ENCODE measurements around the gene OR6N1.

Gene OR6N1

GRCh38 chr1:158771950-158772866 is at the start of gene OR6N1:
Gene OR6N1, minus strand, starts transcription at chr1:158772195. Its CDS starts 5,513 bp downstream, at chr1:158766682.
- DNase-seq (ENCODE audit: low read depth) = no peak

DNA sequence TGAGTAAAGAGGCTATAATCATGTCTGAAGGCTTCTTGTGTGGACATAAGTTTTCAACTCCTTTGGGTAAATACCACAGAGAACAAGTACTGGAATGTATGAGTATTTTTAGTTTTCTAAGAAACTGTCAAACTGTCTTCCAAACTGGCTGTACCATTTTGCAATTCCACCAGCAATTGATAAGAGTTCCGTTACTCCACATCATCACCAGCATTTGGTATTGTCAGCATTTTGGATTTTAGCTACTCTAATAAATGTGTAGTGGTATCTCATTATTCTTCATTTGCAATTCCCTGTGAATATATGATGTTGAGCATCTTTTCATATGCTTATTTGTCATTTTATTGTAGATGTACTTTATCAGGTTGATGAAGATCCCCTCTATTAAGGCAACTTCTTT is 49.7 kb upstream of the OR6N1 start:
- DNase-seq (ENCODE audit: low read depth) = no peak

GRCh38 chr1:158819461-158820443 is 47.8 kb upstream of the OR6N1 start:
- DNase-seq (ENCODE audit: low read depth) = no peak

GRCh38 chr1:158818975-158819431 is 47.0 kb upstream of the OR6N1 start:
- no peak for DNase-seq (ENCODE audit: low read depth)

- DNase-seq (ENCODE audit: low read depth) = no peak
Observed at GRCh38 chr1:158818560-158818959, 46.6 kb upstream of the OR6N1 start.

DNA sequence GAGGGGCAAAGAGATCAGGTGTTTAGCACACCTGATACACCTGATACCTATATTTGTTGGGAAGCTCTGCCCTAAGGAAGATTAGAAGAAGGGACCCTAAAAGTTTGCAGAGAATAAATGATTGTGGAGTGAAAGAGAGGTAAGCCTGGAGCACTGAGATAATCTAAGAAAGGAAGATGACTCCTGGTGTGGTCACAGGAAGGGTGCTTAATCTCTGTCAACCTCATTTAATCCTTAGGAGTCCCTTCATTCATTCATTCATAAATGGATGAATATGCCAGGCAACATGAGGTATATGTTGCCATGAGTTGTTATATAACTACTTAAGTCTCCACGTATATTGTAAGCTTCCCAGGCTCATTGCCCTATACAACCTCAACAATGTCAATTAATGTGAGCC is 43.0 kb upstream of the OR6N1 start:
- no peak for DNase-seq (ENCODE audit: low read depth)

- no peak for DNase-seq (ENCODE audit: low read depth)
Observed at GRCh38 chr1:158813164-158813563, 41.2 kb upstream of the OR6N1 start.

DNA sequence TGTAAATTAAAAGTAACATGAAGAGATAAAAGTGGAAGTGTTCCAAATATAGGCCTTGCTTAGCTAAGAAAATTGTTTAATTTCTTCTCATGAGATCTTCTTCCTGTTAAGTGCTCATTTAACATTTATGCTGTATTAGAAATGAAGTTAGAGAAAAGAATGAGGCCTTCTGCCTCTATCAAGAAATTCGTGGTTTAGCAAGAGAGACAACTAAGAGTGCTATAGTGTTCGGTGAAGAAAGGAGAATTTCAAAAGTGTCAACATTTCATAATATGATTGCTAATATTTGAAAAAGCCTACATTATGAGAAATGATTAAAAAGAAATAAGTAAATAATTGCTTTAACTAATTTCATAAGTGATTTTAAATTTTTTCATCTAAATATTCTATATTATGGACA is 40.3 kb upstream of the OR6N1 start:
- no peak for DNase-seq (ENCODE audit: low read depth)

- DNase-seq (ENCODE audit: low read depth) = no peak
Observed at GRCh38 chr1:158810311-158810710, 38.3 kb upstream of the OR6N1 start.

DNA sequence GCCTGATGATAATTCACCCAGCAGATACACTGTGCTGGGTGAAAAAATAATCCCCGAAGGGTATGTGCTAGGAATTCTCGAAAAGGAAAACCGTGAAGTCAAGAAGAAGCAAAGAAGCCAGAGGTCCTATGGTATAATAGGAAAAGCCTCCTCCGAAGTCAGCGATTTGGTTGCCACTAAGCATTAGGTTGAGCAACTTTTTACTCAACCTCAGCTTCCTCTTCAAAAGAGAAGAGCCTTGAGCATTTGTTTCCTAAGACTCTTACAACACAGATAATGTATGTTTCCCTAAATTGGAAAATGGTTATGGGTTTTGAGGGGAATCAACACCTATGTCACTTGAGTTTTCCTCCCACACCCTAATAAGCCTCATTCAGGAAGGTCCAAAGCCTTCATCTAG is 37.9 kb upstream of the OR6N1 start:
- no peak for DNase-seq (ENCODE audit: low read depth)

DNA sequence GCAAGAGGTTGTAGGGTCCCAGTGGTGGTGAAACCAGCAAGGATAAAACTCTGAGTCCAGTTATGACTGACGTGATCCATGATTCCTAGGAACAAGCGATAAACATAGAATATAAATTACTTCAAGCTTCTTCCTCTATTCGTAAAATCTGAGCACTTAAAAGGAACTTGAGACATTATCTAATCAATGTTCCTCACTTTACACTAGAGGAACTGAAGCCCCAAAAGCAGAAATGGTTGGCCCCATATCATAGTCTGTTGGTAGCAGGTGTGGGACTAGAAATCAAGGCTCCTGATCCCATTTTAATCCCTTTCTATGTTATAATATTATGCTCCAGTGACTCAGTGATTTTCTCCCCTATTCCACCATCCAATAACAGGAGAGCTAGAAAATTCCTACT is 37.3 kb upstream of the OR6N1 start:
- DNase-seq (ENCODE audit: low read depth) = no peak

DNA sequence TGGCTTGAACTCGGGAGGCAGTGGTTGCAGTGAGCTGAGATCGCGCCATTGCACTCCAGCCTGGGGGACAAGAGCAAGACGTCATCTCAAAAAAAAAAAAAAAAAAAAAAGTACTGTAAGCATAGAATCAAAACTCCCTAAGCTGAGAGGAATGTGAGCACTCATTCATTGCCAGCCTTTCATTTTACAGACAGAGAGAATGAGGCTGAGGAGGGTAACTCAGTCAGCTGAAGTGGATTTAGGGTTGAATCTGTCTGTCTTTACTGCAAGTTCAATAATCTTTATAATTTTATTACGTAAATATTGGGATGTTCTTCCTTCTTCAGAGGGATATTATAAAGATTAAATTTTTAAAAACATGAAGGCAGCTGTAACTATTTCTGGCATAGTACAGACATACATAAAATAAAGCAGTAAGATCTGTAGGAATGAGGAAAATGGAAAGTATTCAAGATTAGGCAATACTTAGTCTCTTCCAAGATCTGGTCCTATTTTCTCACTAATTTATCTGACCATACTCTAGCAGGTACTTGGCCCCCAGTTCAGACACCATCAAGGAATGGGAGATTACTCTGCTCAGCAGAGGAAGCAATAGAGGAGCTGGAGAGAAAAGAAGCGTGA is 35.0 kb upstream of the OR6N1 start:
- DNase-seq (ENCODE audit: low read depth) = no peak

GRCh38 chr1:158803678-158804077 is 31.7 kb upstream of the OR6N1 start:
- DNase-seq (ENCODE audit: low read depth) = no peak

DNA sequence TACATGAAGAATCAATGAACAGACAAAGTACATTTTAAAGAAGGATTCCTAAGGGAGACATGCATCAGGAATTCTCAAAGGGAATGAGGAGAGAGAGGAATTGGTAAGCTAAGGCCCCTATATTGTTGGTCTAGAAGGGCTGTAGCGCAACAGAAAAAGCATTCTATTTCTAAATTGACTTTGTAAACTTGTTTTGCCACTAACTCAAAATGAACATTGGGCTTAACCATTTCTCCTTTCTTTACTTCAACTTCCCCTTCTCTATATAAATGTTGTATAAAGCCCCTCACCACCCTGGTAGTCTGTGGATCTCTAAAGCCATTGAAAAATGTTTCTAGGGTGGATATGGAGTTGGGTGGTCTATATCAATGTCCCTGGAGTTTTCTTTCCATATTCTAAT is 29.4 kb upstream of the OR6N1 start:
- no peak for DNase-seq (ENCODE audit: low read depth)

DNA sequence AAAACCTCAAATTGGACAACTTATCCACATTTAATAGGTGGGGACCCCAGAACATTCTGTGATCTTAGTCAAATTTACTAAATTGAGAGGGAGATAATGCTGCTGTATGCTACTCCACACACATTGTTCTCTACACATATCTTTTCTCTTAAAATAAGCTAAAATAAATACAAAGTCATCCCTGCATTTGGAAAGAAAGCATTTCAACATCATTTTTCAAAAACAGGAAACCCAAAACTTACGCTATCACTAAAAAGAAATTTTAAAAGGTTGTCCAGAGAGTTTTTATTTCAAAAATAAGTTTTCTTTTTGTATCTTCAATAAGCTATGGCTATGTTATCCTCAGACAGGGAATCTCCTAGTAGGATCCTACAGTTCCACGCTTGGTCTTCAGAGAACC is 28.5 kb upstream of the OR6N1 start:
- no peak for DNase-seq (ENCODE audit: low read depth)

DNA sequence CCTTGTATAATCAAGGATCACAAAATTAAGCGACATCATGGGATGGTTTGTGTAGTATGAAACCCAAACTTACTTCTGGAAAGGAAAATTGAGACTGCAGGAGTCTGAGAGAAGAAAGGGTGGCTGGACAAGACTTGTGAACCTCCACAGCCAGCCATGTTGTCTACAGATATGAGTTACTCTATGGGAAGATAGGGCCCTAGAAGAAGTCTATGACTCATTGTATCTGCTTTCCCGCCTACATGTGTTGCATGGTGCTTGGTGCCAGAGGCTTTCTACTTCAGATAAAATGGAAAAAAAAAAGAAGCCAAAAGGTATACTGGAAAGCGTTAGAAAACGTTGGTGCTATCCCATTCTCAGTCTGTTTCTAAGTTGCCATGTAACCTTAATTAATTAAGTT is 27.7 kb upstream of the OR6N1 start:
- no peak for DNase-seq (ENCODE audit: low read depth)

- DNase-seq (ENCODE audit: low read depth) = no peak
Observed at GRCh38 chr1:158798531-158798930, 26.5 kb upstream of the OR6N1 start.

DNA sequence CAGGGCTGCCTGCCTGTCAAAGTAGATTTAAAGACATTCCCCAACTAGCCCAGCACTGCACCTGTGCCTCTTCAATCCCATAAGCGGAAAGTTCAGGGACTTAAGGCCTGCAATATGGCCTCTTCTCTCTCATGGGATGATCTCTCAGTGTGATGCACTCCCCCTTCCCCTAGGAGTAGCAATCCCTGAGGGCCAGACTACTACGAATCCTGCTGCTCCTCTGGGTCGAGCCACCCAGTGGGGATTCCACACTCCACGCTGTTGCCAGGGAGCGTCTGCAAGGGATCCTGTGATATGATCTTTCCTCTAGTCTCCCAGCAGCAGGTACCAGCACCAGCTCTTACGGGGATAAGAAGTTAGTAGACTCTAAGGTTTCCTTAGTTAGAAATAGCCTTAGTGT is 22.3 kb upstream of the OR6N1 start:
- no peak for DNase-seq (ENCODE audit: low read depth)

- DNase-seq (ENCODE audit: low read depth) = no peak
Observed at GRCh38 chr1:158793604-158794003, 21.6 kb upstream of the OR6N1 start.

- DNase-seq (ENCODE audit: low read depth) = no peak
Observed at GRCh38 chr1:158781104-158781503, 9.1 kb upstream of the OR6N1 start, which contains the start of gene OR6N2. Gene OR6N2, minus strand, starts transcription at chr1:158781204. Its CDS starts 3,569 bp downstream, at chr1:158777635.

DNA sequence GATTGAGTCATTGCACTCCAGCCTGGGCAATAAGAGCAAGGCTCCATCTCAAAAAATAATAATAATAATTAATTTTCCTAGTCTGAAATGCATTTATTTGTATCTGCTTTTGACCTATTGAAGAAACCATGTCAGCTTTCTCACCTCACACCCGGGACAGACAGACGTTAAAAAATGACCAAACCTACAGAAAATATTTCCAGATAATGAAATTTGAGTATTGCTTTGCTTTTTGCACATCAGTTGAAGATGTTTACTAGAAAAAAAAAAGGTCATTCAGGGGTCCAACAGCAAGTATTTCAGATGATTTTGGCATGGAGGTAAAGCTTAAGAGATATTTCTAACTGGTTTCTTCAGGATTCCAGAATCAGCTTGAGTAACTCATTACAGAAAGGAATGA is 17.6 kb downstream of the OR6N1 start, which contains the start of gene OR6K6:
Gene OR6K6 (plus strand): TSS at position 301 of the 400 bp plus-strand sequence. CDS start 168 bp downstream, outside the sequence.
- DNase-seq (ENCODE audit: low read depth) = no peak

DNA sequence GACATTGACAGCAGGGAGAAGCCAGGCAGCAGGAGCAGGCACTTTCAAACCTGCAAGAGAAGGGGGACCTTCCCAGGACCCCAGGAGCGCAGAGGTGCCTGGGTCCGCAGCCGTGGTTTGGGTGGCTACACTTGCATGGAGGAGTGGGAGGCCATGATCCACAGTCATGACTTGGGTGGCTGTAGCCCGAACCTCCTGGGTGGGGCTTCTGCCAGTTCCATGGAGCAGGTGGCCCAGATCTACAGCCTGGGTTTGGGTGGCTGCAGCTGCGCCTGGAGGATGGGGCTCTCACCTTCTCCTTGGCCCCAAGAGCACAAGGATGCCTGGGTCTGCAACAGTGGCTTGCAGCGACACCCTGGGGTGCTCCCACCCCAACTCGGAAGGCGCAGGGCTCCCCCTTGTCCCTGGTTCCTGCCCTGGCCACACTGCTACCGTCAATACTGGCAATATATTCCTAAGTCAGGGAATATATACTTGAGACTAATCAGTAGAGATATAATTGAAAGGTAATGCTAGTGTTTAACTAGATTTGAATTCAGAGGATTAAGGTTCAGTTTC is 19.8 kb downstream of the OR6N1 start:
- DNase-seq (ENCODE audit: low read depth) = no peak
